Breast epithelium (tissue), 4 donors: Measurements from ENCODE around the gene EXOC3L1. TPM values are rescaled to one million over a fixed set of nuclear protein-coding genes. Genes with fewer than 3 reads are reported as not detected.
A peak's percentile ranks its signal among the peaks of the same experiment; 100 is the strongest.

Source experiments
- DNase-seq, 2 donors: peaks; one replicate each; pipeline ENCODE4 v3.0.0-alpha.2; 2019; ENCODE audit warnings: low spot score in 2 of 2
- H3K27ac ChIP-seq, 2 donors: fragments of 200-600 bp; sonication (generic) in 1 of 2; one replicate each; pipeline ENCODE4 v1.5.1; 2016 to 2019; ENCODE audit warnings: mild to moderate bottlenecking in 1 of 2
- H3K27me3 ChIP-seq, 2 donors: fragments of 200-600 bp; sonication (generic) in 1 of 2; one replicate each; pipeline versions ENCODE4 v1.5.1 to v1.6.0; 2017 to 2019; ENCODE audit warnings: control low read depth in 1 of 2, mild to moderate bottlenecking in 1 of 2
- H3K36me3 ChIP-seq: fragments of 200-600 bp; one replicate; pipeline ENCODE4 v1.5.1; 2019
- H3K4me1 ChIP-seq, 2 donors: fragments of 200-600 bp; sonication (generic); one replicate each; pipeline ENCODE4 v1.5.1; 2016 to 2019; ENCODE audit warnings: control low read depth in 1 of 2
- H3K4me3 ChIP-seq, 3 donors: fragments of 200-600 bp; sonication (generic); 1 replicate in 2 of 3; 2 replicates in 1 of 3; pipeline ENCODE4 v1.5.1; 2016 to 2019; ENCODE audit warnings: mild to moderate bottlenecking in 3 of 3, moderate library complexity in 2 of 3
- H3K9me3 ChIP-seq, 2 donors: fragments of 200-600 bp; sonication (generic) in 1 of 2; one replicate each; pipeline ENCODE4 v1.5.1; 2016 to 2019; ENCODE audit warnings: control low read depth in 1 of 2
- CTCF ChIP-seq, 3 donors: fragments of 450-650 bp; IDR thresholded peaks; one replicate each; pipeline ENCODE4 v1.5.1; 2016 to 2017; ENCODE audit warnings: antibody characterized with exemption in 3 of 3, mild to moderate bottlenecking in 3 of 3, moderate library complexity in 3 of 3
- POLR2A ChIP-seq: fragments of 450-650 bp; IDR thresholded peaks from one replicate; pipeline ENCODE4 v1.6.1; 2016; ENCODE audit warnings: antibody characterized with exemption, mild to moderate bottlenecking, moderate library complexity
- POLR2AphosphoS5 ChIP-seq, 3 donors: sonication (generic); formaldehyde crosslinking; IDR thresholded peaks; one replicate each; pipeline ENCODE4 v1.6.1; 2017; ENCODE audit warnings: antibody characterized with exemption in 3 of 3
- intact Hi-C: fragments of 100-400 bp; cut with DNase I; formaldehyde crosslinking; loops from one replicate; pipeline ENCODE4 v1.15.1; 2023; ENCODE audit warnings: low total_unique reads
- total RNA-seq, 3 donors: library from RNA; depleted of rRNA; stranded (reverse); fragments of >200 nt; gene quantifications; one replicate each; pipeline ENCODE4 v1.1.0, GENCODE V29; 2016

Gene EXOC3L1
- total RNA-seq, result 1 to 10 TPM; 1.1 to 3.6 (median 2.2) TPM

GRCh38 chr16:67190041-67190440 lies at the start of gene EXOC3L1:
TSS of gene EXOC3L1 (minus strand) at chr16:67190136. CDS start at chr16:67189676, 460 bp downstream.
- Histone ChIP-seq H3K9me3 (no peaks in the 10 kb centered on the region), H3K4me1 (peaks cover 9 to 17% of the 10 kb centered on the region in 2 donors), H3K27me3 (no peaks in the 10 kb centered on the region), H3K36me3 (no peaks in the 10 kb centered on the region), H3K4me3 (peak within 1 kb of the TSS in 1 of 3 donors; percentile 39), H3K27ac (no peak within 1 kb of the TSS)
- no peak for DNase-seq
- intact Hi-C loops, result no loop called here
- TF ChIP-seq POLR2AphosphoS5 (IDR thresholded peaks at IDR 0.05), result no peak
- no peak for TF ChIP-seq CTCF (IDR thresholded peaks at IDR 0.05)
- no peak for TF ChIP-seq POLR2A

GRCh38 chr16:67238806-67239470 lies 49.0 kb upstream of the EXOC3L1 start:
- Histone ChIP-seq H3K4me1 (peaks cover 9 to 26% of the 10 kb centered on the region in 2 donors), H3K27ac (no peak overlapping the region)
- no peak for DNase-seq

GRCh38 chr16:67238278-67238575 lies 48.3 kb upstream of the EXOC3L1 start:
- Histone ChIP-seq H3K9me3 (no peaks in the 10 kb centered on the region), H3K4me1 (peaks cover 9 to 26% of the 10 kb centered on the region in 2 donors), H3K36me3 (no peaks in the 10 kb centered on the region), H3K27ac (no peak overlapping the region), H3K4me3 (no peak overlapping the region), H3K27me3 (no peaks in the 10 kb centered on the region)
- DNase-seq, result no peak
- TF ChIP-seq POLR2AphosphoS5 (IDR thresholded peaks at IDR 0.05), result no peak
- no peak for TF ChIP-seq POLR2A
- intact Hi-C loops, result no loop called here

More at GRCh38 chr16:67238806-67239470, 49.0 kb upstream of the EXOC3L1 start:
- TF ChIP-seq CTCF (IDR thresholded peaks at IDR 0.05) (no peak), POLR2AphosphoS5 (IDR thresholded peaks at IDR 0.05) (no peak), POLR2A (no peak)
- no peak overlapping the region for H3K4me3 ChIP-seq
- H3K9me3 ChIP-seq, result no peaks in the 10 kb centered on the region
- no peaks in the 10 kb centered on the region for H3K36me3 ChIP-seq
- intact Hi-C loops, result no loop called here
- no peaks in the 10 kb centered on the region for H3K27me3 ChIP-seq

- Histone ChIP-seq H3K27me3 (no peaks in the 10 kb centered on the region), H3K36me3 (no peaks in the 10 kb centered on the region), H3K4me3 (no peak overlapping the region), H3K9me3 (no peaks in the 10 kb centered on the region), H3K4me1 (peaks cover 9 to 26% of the 10 kb centered on the region in 2 donors), H3K27ac (no peak overlapping the region)
- TF ChIP-seq POLR2A (no peak), POLR2AphosphoS5 (IDR thresholded peaks at IDR 0.05) (no peak), CTCF (IDR thresholded peaks at IDR 0.05) (no peak)
- no peak for DNase-seq
- intact Hi-C loops, result no loop called here
These were observed 47.7 kb upstream of the EXOC3L1 start for GRCh38 chr16:67237396-67238277.

- peak overlapping the region in 1 of 2 donors; percentile 29 for H3K27ac ChIP-seq
- intact Hi-C loops, result no loop called here
- H3K4me3 ChIP-seq, result no peak overlapping the region
- H3K9me3 ChIP-seq, result no peaks in the 10 kb centered on the region
- no peak for TF ChIP-seq POLR2A
- no peak for TF ChIP-seq POLR2AphosphoS5 (IDR thresholded peaks at IDR 0.05)
- TF ChIP-seq CTCF (IDR thresholded peaks at IDR 0.05), result no peak
- no peaks in the 10 kb centered on the region for H3K27me3 ChIP-seq
- peaks cover 9 to 17% of the 10 kb centered on the region in 2 donors for H3K4me1 ChIP-seq
- no peak for DNase-seq
- H3K36me3 ChIP-seq, result no peaks in the 10 kb centered on the region
These were observed 46.8 kb upstream of the EXOC3L1 start for GRCh38 chr16:67236563-67237395.
